ENCODE data around the gene OR13C3.

The OR13C3 gene

GRCh38 chr9:104564358-104564757, 27.7 kb upstream of the OR13C3 start:
- H3K4me3 ChIP-seq (ENCODE audit: low read depth, low read length), result no peak overlapping the region
- H3K27me3 ChIP-seq, result no peaks in the 10 kb centered on the region
- H3K9me3 ChIP-seq, result no peaks in the 10 kb centered on the region
- no peaks in the 10 kb centered on the region for H3K4me1 ChIP-seq
- no peak for TF ChIP-seq CTCF (IDR thresholded peaks at IDR 0.05; ENCODE audit: low read depth, low read length)
- H3K36me3 ChIP-seq, result no peaks in the 10 kb centered on the region
- no peak for DNase-seq

- H3K4me1 ChIP-seq, result no peaks in the 10 kb centered on the region
- no peaks in the 10 kb centered on the region for H3K9me3 ChIP-seq
- DNase-seq, result no peak
- TF ChIP-seq CTCF (IDR thresholded peaks at IDR 0.05; ENCODE audit: low read depth, low read length), result no peak
- no peaks in the 10 kb centered on the region for H3K27me3 ChIP-seq
- H3K4me3 ChIP-seq (ENCODE audit: low read depth, low read length), result no peak overlapping the region
- H3K36me3 ChIP-seq, result no peaks in the 10 kb centered on the region
Measured at GRCh38 chr9:104556830-104557634, 20.4 kb upstream of the OR13C3 start.

GRCh38 chr9:104555521-104555920, 18.9 kb upstream of the OR13C3 start:
- Histone ChIP-seq H3K4me3 (ENCODE audit: low read depth, low read length) (no peak overlapping the region), H3K4me1 (no peaks in the 10 kb centered on the region), H3K27me3 (no peaks in the 10 kb centered on the region), H3K9me3 (no peaks in the 10 kb centered on the region), H3K36me3 (no peaks in the 10 kb centered on the region)
- DNase-seq, result no peak
- no peak for TF ChIP-seq CTCF (IDR thresholded peaks at IDR 0.05; ENCODE audit: low read depth, low read length)

- Histone ChIP-seq H3K27me3 (no peaks in the 10 kb centered on the region), H3K4me3 (ENCODE audit: low read depth, low read length) (no peak overlapping the region), H3K36me3 (no peaks in the 10 kb centered on the region), H3K4me1 (no peaks in the 10 kb centered on the region), H3K9me3 (no peaks in the 10 kb centered on the region)
- no peak for TF ChIP-seq CTCF (IDR thresholded peaks at IDR 0.05; ENCODE audit: low read depth, low read length)
- no peak for DNase-seq
Measured at GRCh38 chr9:104553261-104553660, 16.6 kb upstream of the OR13C3 start.

- Histone ChIP-seq H3K9me3 (no peaks in the 10 kb centered on the region), H3K27me3 (no peaks in the 10 kb centered on the region), H3K36me3 (no peaks in the 10 kb centered on the region), H3K4me1 (no peaks in the 10 kb centered on the region), H3K4me3 (ENCODE audit: low read depth, low read length) (no peak overlapping the region)
- DNase-seq, result no peak
- TF ChIP-seq CTCF (IDR thresholded peaks at IDR 0.05; ENCODE audit: low read depth, low read length), result no peak
Measured at GRCh38 chr9:104544644-104545043, 8.0 kb upstream of the OR13C3 start.

GRCh38 chr9:104539275-104539674, 2.6 kb upstream of the OR13C3 start:
- no peaks in the 10 kb centered on the region for H3K36me3 ChIP-seq
- no peak for TF ChIP-seq CTCF (IDR thresholded peaks at IDR 0.05; ENCODE audit: low read depth, low read length)
- no peak for DNase-seq
- no peaks in the 10 kb centered on the region for H3K9me3 ChIP-seq
- no peaks in the 10 kb centered on the region for H3K4me1 ChIP-seq
- no peak overlapping the region for H3K4me3 ChIP-seq (ENCODE audit: low read depth, low read length)
- no peaks in the 10 kb centered on the region for H3K27me3 ChIP-seq
